Measurements from ENCODE around the gene SMAD9. TPM values are rescaled to one million over a fixed set of nuclear protein-coding genes. Genes with fewer than 3 reads are reported as not detected.

SMAD9 gene
- total and polyA plus RNA-seq, 2 of the 4 experiments (the other 2 are of a cell fraction), result 3.2 to 4.8 TPM

- Histone ChIP-seq H3K27me3 (ENCODE audit: control insufficient read depth, insufficient read depth, low read length) (no peaks in the 10 kb centered on the region), H2AK9ac (replicated peaks; ENCODE audit: low read depth, low read length, poor library complexity) (no peak overlapping the region), H2BK5ac (ENCODE audit: low read depth, low read length, poor library complexity, severe bottlenecking) (no peak overlapping the region), H3K27ac (ENCODE audit: insufficient read depth, low read length) (no peak overlapping the region), H3K4me3 (ENCODE audit: insufficient read depth, low read depth, low read length) (no peak overlapping the region), H2AK5ac (ENCODE audit: low read depth, low read length) (no peak overlapping the region), H4K5ac (ENCODE audit: low read depth, low read length) (no peak overlapping the region), H3K23ac (ENCODE audit: low read depth, low read length) (no peak overlapping the region), H3K4me2 (ENCODE audit: low read depth, low read length) (no peak overlapping the region), H3K79me1 (ENCODE audit: low read depth in 1 of 2, low read length in 2 of 2) (peaks cover 9 to 28% of the 10 kb centered on the region in 2 experiments; a peak in 3 of 4 replicates), H3K14ac (replicated peaks; ENCODE audit: low read depth, low read length) (no peak overlapping the region), H2BK15ac (ENCODE audit: low read depth, low read length) (no peak overlapping the region), H4K20me1 (ENCODE audit: insufficient read depth, low read length) (no peaks in the 10 kb centered on the region), H4K8ac (ENCODE audit: low read depth in 2 of 2, low read length in 2 of 2) (no peak overlapping the region), H3K36me3 (ENCODE audit: control insufficient read depth, insufficient read depth, low read length) (peaks cover 14% of the 10 kb centered on the region; the same call in 1 of the 2 replicates), H2AFZ (replicated peaks; ENCODE audit: low read length, poor library complexity) (no peak overlapping the region), H2BK120ac (ENCODE audit: low read depth, low read length) (no peak overlapping the region), H3K4ac (ENCODE audit: low read depth, low read length) (no peak overlapping the region), H3K9ac (ENCODE audit: low read depth, low read length) (no peak overlapping the region), H3K9me1 (ENCODE audit: insufficient read depth, low read length) (peaks cover 13% of the 10 kb centered on the region), H2BK20ac (ENCODE audit: low read depth, low read length) (no peak overlapping the region), H3K9me3 (ENCODE audit: control insufficient read depth, insufficient read depth, low read length) (no peaks in the 10 kb centered on the region), H3K56ac (ENCODE audit: extremely low read depth, insufficient read depth, low read length) (no peak overlapping the region), H4K91ac (ENCODE audit: insufficient read depth, low read depth, low read length) (no peak overlapping the region), H3K4me1 (ENCODE audit: control insufficient read depth, insufficient read depth, low read length) (peaks cover 7% of the 10 kb centered on the region), H3K18ac (ENCODE audit: low read depth, low read length) (no peak overlapping the region)
- in situ Hi-C loops (cut with MboI; ENCODE audit: low sequenced_read_pairs), result no loop called here
- POLR2A ChIA-PET (ENCODE audit: unreplicated experiment), result no interaction called here
- intact Hi-C loops (cut with micrococcal nuclease), result no loop called here
- dilution Hi-C loops (cut with HindIII; ENCODE audit: low sequenced_read_pairs, unreplicated experiment), result no loop called here
- ATAC-seq (ENCODE audit: low read depth), result no peak
- TF ChIP-seq POLR2A (IDR thresholded peaks at IDR 0.05; ENCODE audit: low read depth, low read length) (no peak), RCOR1 (IDR thresholded peaks at IDR 0.05; ENCODE audit: insufficient replicate concordance, low read length) (no peak), MAFK (IDR thresholded peaks at IDR 0.05; ENCODE audit: low read depth, low read length) (no peak), SMC3 (IDR thresholded peaks at IDR 0.05; ENCODE audit: low read depth, low read length) (no peak), CEBPB (IDR thresholded peaks at IDR 0.05; ENCODE audit: low read depth, low read length) (no peak)
- TF ChIP-seq, protein P1, sequence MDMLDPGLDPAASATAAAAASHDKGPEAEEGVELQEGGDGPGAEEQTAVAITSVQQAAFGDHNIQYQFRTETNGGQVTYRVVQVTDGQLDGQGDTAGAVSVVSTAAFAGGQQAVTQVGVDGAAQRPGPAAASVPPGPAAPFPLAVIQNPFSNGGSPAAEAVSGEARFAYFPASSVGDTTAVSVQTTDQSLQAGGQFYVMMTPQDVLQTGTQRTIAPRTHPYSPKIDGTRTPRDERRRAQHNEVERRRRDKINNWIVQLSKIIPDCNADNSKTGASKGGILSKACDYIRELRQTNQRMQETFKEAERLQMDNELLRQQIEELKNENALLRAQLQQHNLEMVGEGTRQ (IDR thresholded peaks at IDR 0.05; ENCODE audit: low read depth, low read length), result no peak
- 94% methylated on average over 24 of the region's 34 CpGs; no CpG with 5 or more reads in 1 of the 2 experiments for WGBS, 2 experiments (ENCODE audit: extremely low coverage in 2 of 2, insufficient read length in 1 of 2)
- CTCF ChIA-PET, result no interaction called here
- no peak for DNase-seq
- no TSS peak for BruUV-seq (replicated peaks)
These were observed 40.7 kb downstream of the SMAD9 start for GRCh38 chr13:36879218-36879938.
